Muscle of arm (tissue), 12 donors: ENCODE data around the gene TXK. TPM values are rescaled to one million over a fixed set of nuclear protein-coding genes. Genes with fewer than 3 reads are reported as not detected.

Experiments
- DNase-seq: peaks from one replicate; pipeline ENCODE4 v3.0.0-alpha.2; 2013
- polyA plus RNA-seq, 12 donors: library from polyadenylated mRNA; unstranded; fragments of 120-200 nt; gene quantifications; one replicate each; pipeline ENCODE4 v1.2.1, GENCODE V29; 2013; ENCODE audit not compliant: insufficient read length in 12 of 12

The TXK gene
- polyA plus RNA-seq, 12 donors = 0.36 to 1.9 (median 0.63) TPM; not detected in 2

DNA sequence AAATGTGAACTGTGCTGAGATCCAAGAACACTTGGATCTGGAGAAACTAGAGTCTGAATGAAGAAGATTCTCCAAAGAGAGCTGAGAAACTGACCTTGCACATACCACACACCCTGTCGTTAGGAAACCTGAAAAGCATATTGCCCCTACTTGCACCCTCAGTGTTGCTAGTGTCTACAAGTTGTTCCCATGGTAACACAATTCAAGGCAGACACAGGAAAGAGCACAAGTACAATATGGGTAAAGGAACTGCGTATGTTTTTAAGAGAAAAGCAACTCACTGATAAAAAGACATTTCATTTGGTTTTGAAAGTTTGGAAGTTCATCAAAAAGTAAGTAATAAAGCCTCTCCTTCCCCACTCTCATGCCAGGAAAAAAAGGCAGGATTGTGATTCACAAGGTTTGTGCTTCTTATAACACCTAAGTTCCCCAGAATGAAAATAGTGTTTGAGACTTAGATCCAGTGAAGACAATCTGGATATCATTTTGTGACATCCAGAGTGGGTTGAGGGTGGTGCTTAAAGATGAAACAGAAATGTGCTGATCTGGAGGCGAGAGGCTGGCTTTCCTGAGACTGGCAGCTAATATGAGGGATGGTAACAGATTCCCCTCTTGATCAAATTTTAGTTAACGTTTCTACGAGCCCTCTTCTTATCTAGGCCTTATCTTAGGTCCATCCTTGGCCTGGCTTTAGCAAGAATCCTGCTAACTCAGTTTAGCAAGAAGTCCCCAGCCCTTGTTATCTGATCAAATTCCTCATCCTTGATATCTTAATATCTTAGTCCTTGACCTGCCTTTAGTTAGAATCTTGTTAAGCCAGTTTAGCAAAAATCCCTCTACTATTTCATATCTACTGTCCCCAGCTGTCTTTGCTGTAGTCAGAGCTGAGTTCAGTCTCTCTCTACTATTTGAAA, 75.2 kb downstream of the TXK start:
- no peak for DNase-seq

DNA sequence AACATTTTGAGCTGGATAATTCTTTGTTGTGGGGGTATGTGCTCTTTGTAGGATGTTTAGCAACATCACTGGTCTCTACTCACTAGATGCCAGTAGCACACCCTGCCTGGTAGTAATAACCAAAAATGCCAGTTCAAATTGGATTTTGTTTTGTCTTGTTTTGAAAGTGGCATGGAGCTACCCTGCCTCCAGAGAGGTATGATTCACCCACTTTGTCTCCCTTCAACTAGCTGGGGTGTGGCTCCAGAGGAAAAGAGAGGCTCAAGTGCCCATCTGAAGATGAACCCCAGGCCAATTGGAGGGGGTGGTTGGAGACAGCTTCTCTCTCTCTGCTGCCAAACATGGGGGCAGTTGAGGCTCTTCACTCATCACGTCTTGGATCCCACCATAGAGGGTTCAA, 83.0 kb downstream of the TXK start:
- DNase-seq = no peak

DNA sequence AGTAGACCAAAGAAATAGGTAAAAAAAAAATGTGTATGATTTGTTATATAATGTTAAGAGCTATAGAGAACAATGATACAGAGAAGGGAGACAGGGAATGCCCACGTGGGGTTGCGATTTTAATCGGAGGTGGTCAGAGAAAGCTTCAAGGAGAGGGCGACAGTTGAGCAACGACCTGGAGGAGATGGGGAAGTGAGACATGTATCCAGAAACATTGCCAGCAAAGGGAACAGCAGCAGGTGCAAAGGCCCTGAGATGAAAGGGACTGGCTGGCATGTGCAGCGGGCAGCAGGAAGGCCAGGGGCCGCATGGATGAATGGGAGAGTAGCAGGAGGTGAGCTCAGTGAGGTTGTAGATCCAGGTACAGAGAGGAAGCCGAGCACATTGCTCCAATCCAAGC, 84.6 kb downstream of the TXK start:
- DNase-seq = no peak

DNA sequence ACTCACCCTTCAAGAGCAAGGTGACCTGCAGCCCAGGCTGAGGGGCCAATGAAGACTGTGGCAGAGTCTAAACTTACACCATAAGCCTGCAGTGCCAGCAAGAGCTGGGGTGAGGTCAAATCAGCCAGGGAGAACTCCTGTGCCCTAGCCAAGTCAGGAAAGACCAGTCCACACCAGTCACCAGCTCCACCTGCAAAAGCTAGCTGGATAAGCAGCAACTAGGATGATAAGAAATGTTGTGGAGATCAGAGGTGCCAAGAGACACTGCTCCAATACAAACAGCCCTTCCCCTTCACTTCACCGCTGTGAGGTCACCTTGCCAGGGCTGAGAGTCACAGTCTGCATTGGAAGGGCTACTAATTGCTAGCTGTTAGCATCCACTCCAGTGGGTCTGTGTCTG, 86.2 kb downstream of the TXK start:
- DNase-seq = no peak

GRCh38 chr4:48047421-48047844, 86.6 kb downstream of the TXK start:
- DNase-seq = no peak

GRCh38 chr4:48046059-48046458, 88.0 kb downstream of the TXK start:
- DNase-seq = no peak

DNA sequence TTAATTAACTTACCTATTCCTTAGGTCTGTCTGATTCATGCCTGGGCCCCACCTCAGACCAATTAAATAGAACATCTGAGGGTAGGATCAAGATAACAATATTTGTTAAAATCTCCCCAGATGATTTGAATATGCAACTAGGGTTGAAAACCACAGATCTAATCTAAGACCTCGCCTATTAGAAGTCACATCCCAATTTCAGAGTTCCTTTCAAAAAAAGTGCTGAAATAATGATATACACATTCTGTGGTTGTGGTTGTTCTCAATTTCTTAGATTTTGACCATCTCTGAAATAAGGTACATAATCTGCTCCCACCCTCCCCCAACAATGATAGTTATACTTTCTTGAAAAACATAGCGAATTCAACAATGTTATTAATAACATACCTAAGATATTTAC, 89.8 kb downstream of the TXK start:
- DNase-seq = no peak

- DNase-seq = no peak
These were observed 90.5 kb downstream of the TXK start for GRCh38 chr4:48043504-48043903.

DNA sequence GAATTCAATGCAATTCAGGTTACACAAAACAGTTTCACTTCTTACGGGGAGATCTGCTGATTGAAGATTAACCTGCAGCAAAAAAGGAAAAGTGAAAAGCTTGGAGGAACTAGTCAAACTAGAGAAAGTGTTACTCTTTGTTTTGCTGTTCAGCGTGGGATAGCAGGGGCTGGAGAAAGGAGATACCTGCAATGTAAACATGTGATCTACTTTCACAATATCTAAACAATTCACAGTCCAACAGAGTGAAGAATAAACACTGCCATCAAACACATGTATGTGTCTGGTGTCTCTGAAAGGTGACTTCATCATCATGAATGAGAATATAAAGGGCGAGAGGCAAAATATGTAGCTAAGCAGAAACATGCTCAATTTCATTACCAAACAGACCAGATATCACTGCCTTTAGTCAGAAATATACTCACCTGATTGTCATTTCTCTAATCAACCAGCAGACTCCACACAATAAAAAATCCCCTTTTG, 91.0 kb downstream of the TXK start:
- no peak for DNase-seq

- no peak for DNase-seq
These were observed 92.4 kb downstream of the TXK start for GRCh38 chr4:48041535-48042137.

DNA sequence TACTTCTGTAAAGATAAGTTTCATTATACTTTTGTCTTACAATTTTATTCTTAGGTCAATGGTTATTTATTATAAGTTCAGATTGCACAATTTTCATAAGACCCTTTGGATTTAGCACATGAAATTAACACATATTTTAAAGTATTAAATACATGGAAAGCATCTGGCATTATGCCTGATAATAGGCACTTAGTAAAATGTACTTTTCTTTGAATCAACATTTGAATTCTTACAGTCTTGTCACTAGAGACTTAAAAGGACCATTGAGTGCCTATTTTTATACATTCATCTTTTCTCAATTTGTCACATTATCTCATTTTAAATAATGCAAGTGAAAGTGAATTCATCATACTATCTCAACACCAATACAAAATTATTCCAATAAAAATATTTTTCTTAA, 94.5 kb downstream of the TXK start:
- no peak for DNase-seq

GRCh38 chr4:48038666-48039065, 95.4 kb downstream of the TXK start:
- DNase-seq = no peak

GRCh38 chr4:48037117-48037462, 97.0 kb downstream of the TXK start:
- no peak for DNase-seq

- no peak for DNase-seq
These were observed 98.1 kb downstream of the TXK start for GRCh38 chr4:48035952-48036351.

DNA sequence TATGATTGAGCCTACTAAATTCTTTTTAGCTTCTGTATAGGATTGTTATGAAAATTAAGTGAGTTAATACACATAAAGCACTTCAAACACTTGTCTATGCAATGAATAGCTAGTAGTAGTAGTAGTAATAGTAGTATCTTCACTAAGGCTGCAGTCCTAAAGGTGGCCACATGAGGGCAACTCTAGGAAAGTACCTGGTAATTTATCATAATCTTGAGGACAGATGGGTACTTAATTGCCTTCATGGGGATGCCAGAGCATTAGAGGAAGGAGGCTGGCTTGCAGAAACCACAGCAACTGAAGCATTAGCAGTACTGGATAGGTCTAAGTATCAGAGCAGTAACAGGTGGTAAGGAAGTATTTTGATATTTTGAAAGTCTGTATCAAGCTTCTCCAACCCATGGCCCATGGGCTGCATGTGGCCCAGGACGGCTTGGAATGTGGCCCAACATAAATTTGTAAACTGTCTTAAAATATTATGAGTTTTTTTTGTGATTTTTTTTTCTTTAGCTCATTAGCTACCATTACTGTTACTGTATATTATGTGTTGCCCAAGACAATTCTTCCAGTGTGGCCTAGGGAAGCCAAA, 100.1 kb downstream of the TXK start:
- no peak for DNase-seq

GRCh38 chr4:48033412-48033811, 100.6 kb downstream of the TXK start:
- no peak for DNase-seq

DNA sequence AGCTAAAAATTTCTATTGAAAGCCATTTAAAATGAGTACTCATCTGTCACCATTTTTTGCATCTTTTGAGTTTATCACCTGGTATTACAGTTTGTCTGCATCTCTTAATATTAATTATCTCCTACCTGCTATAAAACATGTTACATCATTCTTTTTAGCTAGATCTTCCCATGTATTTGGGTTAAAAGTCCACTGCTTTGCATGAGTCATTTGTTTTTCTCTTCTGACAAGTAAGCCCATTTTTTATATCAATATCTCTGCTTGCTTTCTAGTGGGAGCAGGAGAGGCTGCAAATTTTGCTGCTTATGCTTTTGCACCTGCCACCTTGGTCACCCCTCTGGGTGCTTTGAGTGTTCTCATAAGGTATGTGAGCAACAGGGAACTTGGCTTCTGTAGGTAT, 101.3 kb downstream of the TXK start:
- DNase-seq = no peak

GRCh38 chr4:48031802-48032525, 102.1 kb downstream of the TXK start:
- DNase-seq = no peak

DNA sequence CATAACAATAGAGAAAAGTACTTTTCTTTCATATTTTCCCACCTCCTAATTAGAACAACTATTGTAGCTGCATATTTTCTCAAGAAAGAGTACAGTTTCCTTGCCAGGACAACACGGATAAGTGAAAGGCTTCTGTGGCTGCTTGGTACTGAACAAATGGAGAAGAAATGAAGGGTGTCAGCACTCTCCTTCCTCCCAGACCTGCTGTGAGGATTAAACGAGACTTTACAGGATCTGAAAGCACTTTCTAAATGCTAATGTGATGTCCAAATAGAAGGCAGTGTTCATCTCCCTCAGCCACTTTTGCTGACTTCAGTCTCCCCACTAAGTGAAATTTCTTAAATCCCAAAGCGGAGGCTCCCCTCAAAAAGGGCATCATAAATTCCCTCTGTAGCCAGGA, 103.6 kb downstream of the TXK start:
- no peak for DNase-seq

DNA sequence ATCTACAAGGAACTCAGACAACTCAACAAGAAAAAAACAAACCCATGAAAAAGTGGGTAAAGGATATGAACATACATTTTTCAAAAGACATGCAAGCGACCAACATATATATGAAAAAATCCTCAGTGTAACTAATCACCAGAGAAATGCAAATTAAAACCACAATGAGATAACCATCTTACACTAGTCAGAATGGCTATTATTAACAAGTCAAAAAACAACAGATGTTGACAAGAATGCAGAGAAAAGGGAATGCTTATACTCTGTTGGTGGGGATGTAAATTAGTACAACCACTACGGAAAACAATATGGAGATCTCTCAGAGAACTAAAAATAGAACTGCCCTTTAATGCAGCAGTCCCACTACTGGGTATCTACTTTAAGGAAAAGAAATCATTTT, 105.4 kb downstream of the TXK start:
- DNase-seq = no peak

DNA sequence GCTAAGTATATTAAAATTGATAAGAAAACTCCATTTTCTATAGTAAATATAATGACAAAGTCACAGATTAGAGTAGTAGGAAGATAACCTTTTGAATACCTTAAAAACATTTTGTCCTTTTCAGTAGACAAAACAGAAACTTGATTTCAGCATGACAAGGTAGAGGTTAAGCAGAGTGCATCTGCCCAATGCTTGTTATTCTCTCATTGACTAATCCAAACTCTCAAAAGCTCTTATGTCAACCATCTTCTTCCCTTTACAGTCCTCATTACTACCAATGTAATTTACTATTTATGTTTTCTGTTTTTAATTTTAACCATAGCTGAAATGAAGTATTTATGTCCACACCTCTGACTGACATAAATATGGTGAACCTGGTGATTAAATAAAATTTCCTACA, 106.4 kb downstream of the TXK start:
- DNase-seq = no peak

DNA sequence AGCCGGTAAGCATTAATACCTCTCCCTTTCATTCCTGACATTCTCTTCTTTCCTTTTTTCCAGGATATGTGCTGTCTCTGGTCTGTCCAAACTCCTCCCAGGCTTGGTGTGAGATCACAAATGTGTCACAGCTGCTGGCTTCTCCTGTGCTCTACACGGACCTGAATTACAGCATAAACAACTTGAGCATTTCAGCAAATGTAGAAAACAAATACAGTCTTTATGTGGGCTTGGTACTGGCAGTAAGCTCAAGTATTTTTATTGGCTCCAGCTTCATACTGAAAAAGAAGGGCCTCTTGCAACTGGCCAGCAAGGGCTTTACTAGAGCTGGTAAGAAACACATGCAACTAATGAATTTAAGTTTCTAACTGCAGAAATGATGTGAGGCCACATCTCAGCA, 109.0 kb downstream of the TXK start:
- DNase-seq = no peak
